ENCODE results near the gene CCDC136.

DNA sequence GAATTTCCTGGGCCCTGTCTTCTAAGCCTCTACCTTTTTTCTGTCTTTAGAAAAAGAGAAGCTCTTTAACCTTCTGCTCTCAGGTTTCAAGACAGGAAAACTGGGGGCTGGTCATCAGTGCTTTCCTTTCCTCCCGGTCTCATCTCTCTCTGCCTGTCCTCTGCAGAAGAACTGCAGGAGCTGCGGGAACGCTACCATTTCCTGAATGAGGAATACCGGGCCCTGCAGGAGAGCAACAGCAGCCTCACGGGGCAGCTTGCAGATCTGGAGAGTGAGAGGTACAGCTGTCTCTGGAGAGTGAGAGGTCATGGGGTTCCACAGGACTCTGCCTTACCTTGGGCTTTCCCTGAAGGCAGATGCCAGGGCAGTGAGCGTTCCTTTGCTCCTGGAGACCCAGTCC is 12.7 kb downstream of the CCDC136 start:
- TF ChIP-seq CTCF (IDR thresholded peaks at IDR 0.05; ENCODE audit: low read length) (no peak), EZH2 (IDR thresholded peaks at IDR 0.05; ENCODE audit: borderline replicate concordance, low read length) (no peak)

Data from OCI-LY1 (cell line).